Measurements from ENCODE around the gene TUBB1.

The TUBB1 gene

DNA sequence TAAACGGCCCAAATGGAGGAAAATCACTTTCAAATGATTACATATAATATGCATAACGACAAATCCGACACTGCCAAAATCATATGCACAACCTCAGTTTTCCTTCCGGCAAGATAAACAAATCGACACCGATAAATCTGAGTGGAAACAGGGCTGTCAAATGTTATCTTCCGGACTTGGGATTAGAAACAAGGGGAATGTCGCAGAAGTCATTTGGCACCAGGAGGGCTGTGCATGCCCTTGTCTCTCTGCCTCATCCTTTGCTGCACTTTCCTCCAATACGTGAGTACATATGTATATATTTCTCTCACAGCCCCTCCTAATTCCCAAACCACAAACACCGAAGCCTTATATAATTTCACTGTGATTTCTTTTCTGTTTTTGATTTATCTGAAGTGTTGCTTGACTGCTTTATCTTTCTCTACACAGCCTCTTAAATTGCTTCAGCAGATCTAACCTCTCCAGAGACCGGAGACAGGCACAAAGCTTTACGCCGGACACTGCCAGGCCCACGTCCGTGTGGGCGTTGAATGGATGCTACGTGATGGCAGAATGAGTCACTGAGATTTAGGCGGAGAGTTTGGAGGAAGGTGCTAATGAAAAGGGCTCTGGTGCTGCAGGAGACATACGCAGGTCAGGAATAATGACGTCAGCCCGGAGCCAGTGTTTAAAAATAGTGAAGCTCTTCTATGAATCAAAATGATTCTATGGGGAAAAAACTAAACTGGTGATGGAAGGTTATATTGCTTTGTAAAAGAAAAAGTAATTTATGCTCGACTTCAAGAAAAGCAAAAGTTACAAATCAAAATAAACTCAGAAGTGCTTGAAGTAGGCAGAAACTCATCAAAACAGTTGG lies 44.4 kb downstream of the TUBB1 start (continued):
- TF ChIP-seq, protein P1, sequence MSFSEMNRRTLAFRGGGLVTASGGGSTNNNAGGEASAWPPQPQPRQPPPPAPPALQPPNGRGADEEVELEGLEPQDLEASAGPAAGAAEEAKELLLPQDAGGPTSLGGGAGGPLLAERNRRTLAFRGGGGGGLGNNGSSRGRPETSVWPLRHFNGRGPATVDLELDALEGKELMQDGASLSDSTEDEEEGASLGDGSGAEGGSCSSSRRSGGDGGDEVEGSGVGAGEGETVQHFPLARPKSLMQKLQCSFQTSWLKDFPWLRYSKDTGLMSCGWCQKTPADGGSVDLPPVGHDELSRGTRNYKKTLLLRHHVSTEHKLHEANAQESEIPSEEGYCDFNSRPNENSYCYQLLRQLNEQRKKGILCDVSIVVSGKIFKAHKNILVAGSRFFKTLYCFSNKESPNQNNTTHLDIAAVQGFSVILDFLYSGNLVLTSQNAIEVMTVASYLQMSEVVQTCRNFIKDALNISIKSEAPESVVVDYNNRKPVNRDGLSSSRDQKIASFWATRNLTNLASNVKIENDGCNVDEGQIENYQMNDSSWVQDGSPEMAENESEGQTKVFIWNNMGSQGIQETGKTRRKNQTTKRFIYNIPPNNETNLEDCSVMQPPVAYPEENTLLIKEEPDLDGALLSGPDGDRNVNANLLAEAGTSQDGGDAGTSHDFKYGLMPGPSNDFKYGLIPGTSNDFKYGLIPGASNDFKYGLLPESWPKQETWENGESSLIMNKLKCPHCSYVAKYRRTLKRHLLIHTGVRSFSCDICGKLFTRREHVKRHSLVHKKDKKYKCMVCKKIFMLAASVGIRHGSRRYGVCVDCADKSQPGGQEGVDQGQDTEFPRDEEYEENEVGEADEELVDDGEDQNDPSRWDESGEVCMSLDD (tag by site-specific recombination; IDR thresholded peaks at IDR 0.05) = no peak
- TF ChIP-seq SCRT2 (tag by site-specific recombination; IDR thresholded peaks at IDR 0.05) = no peak
- TF ChIP-seq ZNF132 (tag by site-specific recombination; IDR thresholded peaks at IDR 0.05; ENCODE audit: borderline replicate concordance) = no peak
- no peak for TF ChIP-seq ZNF701 (tag by site-specific recombination; IDR thresholded peaks at IDR 0.05)
- no peak; the same call in 1 of the 2 replicates for TF ChIP-seq GLI2 (tag by site-specific recombination; IDR thresholded peaks at IDR 0.05; ENCODE audit: borderline replicate concordance, low read depth)
- no peak for TF ChIP-seq ZNF747 (tag by site-specific recombination; IDR thresholded peaks at IDR 0.05)
- TF ChIP-seq ZNF157 (tag by site-specific recombination; IDR thresholded peaks at IDR 0.05) = no peak
- TF ChIP-seq ZNF585B (tag by site-specific recombination; IDR thresholded peaks at IDR 0.05) = no peak
- no peak for TF ChIP-seq HOXA7 (CRISPR knock-in tag; IDR thresholded peaks at IDR 0.05; ENCODE audit: borderline replicate concordance)
- TF ChIP-seq, protein P2, sequence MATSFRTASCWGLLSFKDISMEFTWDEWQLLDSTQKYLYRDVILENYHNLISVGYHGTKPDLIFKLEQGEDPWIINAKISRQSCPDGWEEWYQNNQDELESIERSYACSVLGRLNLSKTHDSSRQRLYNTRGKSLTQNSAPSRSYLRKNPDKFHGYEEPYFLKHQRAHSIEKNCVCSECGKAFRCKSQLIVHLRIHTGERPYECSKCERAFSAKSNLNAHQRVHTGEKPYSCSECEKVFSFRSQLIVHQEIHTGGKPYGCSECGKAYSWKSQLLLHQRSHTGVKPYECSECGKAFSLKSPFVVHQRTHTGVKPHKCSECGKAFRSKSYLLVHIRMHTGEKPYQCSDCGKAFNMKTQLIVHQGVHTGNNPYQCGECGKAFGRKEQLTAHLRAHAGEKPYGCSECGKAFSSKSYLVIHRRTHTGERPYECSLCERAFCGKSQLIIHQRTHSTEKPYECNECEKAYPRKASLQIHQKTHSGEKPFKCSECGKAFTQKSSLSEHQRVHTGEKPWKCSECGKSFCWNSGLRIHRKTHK (tag by site-specific recombination; IDR thresholded peaks at IDR 0.05) = no peak
- peak; percentile 86 for TF ChIP-seq PRDM1 (tag by site-specific recombination; IDR thresholded peaks at IDR 0.05)
- TF ChIP-seq, protein P3, sequence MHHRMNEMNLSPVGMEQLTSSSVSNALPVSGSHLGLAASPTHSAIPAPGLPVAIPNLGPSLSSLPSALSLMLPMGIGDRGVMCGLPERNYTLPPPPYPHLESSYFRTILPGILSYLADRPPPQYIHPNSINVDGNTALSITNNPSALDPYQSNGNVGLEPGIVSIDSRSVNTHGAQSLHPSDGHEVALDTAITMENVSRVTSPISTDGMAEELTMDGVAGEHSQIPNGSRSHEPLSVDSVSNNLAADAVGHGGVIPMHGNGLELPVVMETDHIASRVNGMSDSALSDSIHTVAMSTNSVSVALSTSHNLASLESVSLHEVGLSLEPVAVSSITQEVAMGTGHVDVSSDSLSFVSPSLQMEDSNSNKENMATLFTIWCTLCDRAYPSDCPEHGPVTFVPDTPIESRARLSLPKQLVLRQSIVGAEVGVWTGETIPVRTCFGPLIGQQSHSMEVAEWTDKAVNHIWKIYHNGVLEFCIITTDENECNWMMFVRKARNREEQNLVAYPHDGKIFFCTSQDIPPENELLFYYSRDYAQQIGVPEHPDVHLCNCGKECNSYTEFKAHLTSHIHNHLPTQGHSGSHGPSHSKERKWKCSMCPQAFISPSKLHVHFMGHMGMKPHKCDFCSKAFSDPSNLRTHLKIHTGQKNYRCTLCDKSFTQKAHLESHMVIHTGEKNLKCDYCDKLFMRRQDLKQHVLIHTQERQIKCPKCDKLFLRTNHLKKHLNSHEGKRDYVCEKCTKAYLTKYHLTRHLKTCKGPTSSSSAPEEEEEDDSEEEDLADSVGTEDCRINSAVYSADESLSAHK (tag by site-specific recombination; IDR thresholded peaks at IDR 0.05) = no peak
- TF ChIP-seq, protein P4, sequence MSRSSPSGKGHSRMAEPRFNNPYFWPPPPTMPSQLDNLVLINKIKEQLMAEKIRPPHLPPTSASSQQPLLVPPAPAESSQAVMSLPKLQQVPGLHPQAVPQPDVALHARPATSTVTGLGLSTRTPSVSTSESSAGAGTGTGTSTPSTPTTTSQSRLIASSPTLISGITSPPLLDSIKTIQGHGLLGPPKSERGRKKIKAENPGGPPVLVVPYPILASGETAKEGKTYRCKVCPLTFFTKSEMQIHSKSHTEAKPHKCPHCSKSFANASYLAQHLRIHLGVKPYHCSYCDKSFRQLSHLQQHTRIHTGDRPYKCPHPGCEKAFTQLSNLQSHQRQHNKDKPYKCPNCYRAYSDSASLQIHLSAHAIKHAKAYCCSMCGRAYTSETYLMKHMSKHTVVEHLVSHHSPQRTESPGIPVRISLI (tag by site-specific recombination; IDR thresholded peaks at IDR 0.05) = no peak
- peak; percentile 64 for TF ChIP-seq ZNF366 (tag by site-specific recombination; conservative IDR thresholded peaks at IDR 0.05)
- TF ChIP-seq ZNF214 (tag by site-specific recombination; IDR thresholded peaks at IDR 0.05; ENCODE audit: borderline replicate concordance) = no peak
- no peak for TF ChIP-seq HOXC10 (CRISPR knock-in tag; IDR thresholded peaks at IDR 0.05)
- TF ChIP-seq GLI4 (tag by site-specific recombination; IDR thresholded peaks at IDR 0.05) = no peak
- no peak for TF ChIP-seq ZNF830 (tag by site-specific recombination; IDR thresholded peaks at IDR 0.05; ENCODE audit: low read depth)
- no peak for TF ChIP-seq ZNF155 (tag by site-specific recombination; IDR thresholded peaks at IDR 0.05)
- TF ChIP-seq ZNF558 (tag by site-specific recombination; IDR thresholded peaks at IDR 0.05) = peak; percentile 11; the same call in 1 of the 2 replicates
- no peak for TF ChIP-seq ZNF169 (tag by site-specific recombination; IDR thresholded peaks at IDR 0.05)
- TF ChIP-seq ZNF664 (tag by site-specific recombination; IDR thresholded peaks at IDR 0.05) = no peak
- TF ChIP-seq ZNF837 (tag by site-specific recombination; IDR thresholded peaks at IDR 0.05) = no peak
- TF ChIP-seq ZNF626 (tag by site-specific recombination; IDR thresholded peaks at IDR 0.05) = no peak
- no peak for TF ChIP-seq ZNF302 (tag by site-specific recombination; IDR thresholded peaks at IDR 0.05; ENCODE audit: low read depth)
- TF ChIP-seq ZNF426 (tag by site-specific recombination; IDR thresholded peaks at IDR 0.05) = no peak
- TF ChIP-seq, protein P5, sequence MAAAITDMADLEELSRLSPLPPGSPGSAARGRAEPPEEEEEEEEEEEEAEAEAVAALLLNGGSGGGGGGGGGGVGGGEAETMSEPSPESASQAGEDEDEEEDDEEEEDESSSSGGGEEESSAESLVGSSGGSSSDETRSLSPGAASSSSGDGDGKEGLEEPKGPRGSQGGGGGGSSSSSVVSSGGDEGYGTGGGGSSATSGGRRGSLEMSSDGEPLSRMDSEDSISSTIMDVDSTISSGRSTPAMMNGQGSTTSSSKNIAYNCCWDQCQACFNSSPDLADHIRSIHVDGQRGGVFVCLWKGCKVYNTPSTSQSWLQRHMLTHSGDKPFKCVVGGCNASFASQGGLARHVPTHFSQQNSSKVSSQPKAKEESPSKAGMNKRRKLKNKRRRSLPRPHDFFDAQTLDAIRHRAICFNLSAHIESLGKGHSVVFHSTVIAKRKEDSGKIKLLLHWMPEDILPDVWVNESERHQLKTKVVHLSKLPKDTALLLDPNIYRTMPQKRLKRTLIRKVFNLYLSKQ (tag by site-specific recombination; IDR thresholded peaks at IDR 0.05; ENCODE audit: borderline replicate concordance) = no peak
- TF ChIP-seq, protein P6, sequence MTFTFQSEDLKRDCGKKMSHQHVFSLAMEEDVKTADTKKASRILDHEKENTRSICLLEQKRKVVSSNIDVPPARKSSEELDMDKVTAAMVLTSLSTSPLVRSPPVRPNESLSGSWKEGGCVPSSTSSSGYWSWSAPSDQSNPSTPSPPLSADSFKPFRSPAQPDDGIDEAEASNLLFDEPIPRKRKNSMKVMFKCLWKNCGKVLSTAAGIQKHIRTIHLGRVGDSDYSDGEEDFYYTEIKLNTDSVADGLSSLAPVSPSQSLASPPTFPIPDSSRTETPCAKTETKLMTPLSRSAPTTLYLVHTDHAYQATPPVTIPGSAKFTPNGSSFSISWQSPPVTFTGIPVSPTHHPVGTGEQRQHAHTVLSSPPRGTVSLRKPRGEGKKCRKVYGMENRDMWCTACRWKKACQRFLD (tag by site-specific recombination; IDR thresholded peaks at IDR 0.05) = no peak
- TF ChIP-seq ZNF354C (tag by site-specific recombination; IDR thresholded peaks at IDR 0.05; ENCODE audit: borderline replicate concordance, low read depth) = no peak
- TF ChIP-seq SETDB1 (IDR thresholded peaks at IDR 0.05; ENCODE audit: insufficient read length, low read length) = no peak
